HG02884 (cell line): Measurements from ENCODE around the gene IL5RA.

Experiments
- ATAC-seq: cut with Tn5 transposase; IDR thresholded peaks from one replicate; pipeline ENCODE4 v1.9.1; 2021; ENCODE audit warnings: mild to moderate bottlenecking, moderate library complexity; ENCODE audit not compliant: unreplicated experiment

The IL5RA gene, protein sequence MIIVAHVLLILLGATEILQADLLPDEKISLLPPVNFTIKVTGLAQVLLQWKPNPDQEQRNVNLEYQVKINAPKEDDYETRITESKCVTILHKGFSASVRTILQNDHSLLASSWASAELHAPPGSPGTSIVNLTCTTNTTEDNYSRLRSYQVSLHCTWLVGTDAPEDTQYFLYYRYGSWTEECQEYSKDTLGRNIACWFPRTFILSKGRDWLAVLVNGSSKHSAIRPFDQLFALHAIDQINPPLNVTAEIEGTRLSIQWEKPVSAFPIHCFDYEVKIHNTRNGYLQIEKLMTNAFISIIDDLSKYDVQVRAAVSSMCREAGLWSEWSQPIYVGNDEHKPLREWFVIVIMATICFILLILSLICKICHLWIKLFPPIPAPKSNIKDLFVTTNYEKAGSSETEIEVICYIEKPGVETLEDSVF

DNA sequence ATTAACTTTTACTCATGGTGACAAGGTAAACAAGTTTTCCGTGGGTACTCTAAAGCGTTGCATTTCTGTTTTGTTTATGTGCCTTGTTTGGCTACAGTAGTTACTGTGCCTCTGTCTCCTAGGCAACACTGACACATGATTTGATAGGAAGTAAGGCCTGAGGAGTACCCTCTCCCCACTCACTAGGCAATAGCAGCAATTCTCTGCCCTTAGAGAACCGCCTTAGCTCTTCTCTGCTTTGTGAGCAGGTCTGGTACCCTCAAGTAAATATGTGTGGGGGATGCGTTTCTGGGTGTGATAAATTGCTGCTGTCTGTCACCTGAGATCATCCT, at the start of gene IL5RA:
IL5RA (minus strand) TSS at position 76 of the 332 bp plus-strand sequence. CDS start 5,390 bp downstream, outside the sequence.
- ATAC-seq: peak; percentile 44

- no peak for ATAC-seq
These were observed 47.3 kb upstream of the IL5RA start for GRCh38 chr3:3157484-3157883.

GRCh38 chr3:3154879-3155610, 44.9 kb upstream of the IL5RA start:
- ATAC-seq: no peak

DNA sequence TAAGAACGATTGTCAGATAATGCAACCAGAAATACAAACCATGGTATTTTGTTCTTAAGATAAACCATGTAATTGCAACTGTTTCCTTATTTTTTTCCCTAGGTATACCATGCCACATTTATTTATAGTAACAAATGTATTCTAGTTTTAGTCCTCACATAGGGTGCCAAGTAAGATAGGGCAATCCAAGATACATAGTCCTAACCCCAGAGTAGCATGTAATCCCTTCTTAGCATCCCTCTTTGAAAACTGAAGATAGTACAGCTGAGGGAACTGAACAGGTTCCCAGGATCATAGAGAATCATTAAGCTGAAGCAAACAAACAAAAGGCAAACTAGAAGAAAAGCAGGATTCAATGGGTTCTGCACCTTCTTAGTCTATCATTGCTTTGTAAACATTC, 41.3 kb upstream of the IL5RA start:
- no peak for ATAC-seq

DNA sequence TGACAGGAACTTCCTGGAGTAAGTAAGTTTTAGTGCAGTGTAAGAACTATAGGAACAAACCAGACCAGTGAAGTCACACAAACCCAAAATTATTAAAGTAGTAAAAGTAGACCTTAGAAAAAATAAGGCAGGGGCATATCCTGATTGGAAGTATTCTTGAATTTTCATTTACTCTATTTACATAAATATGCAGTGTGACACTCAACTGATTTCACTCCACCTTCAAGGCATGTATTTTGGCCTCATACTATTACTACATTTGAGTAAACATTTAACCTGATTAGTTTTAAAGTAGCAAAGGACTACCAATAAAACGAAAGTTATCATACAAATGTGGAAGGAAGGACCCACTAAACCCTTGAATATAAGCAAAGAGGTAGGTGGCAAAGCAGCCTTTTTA, 39.4 kb upstream of the IL5RA start:
- no peak for ATAC-seq

DNA sequence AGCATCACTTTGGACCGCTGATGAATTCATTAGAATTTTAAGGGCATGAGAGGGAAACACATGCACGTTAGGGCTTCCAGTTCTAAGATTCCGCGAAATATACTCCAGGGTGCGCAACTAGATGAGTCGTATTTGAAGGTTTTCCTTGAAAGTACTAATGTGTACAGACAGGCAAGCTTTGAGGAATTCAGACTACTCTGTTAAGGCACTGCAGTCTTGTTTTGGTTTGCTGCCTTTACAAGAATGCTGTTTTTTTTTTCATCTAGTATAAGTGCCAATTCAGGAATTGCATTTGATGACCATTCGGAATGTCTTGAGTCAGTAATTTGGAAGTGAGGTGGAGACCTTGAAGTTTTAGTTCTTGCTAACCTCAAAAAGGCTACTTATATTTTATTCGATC, 35.7 kb upstream of the IL5RA start:
- no peak for ATAC-seq

DNA sequence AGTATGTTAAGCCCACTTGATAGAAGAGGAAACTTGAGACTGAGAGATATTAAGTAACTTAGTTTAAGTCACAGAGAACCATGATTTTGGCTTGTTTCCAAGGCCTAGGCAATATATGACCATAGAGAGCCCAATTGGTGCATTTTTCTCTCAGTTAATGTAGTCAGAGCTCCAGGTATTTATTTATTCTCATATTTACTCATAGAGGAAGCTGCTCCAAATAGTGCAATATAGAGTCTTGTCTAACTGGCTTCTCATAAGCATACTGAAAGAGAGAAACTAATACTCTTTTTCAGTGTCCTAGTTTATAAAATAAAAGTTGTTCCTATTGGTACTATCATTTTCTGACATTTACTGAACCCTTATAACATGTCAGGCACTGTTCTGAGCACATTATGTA, 31.8 kb upstream of the IL5RA start:
- ATAC-seq: peak; percentile 63

DNA sequence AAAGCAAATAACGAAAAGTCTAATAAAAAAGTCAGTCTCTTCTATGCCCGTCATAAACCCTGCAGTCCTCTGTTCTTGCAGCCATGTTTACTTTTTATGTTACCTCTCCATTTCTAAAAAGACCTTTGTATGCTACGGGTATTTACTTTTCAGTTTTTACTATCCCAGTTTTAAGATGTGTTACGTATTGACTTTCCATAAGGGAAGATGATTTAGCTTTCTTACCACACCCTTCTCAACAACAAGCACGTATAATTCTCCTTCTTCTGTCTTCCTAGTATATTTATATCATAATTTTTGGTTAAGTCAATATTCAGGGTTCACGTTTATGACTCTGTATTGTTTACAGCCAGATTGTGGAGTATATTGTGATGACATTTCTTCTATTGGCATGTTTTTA, 27.4 kb upstream of the IL5RA start:
- ATAC-seq: no peak

DNA sequence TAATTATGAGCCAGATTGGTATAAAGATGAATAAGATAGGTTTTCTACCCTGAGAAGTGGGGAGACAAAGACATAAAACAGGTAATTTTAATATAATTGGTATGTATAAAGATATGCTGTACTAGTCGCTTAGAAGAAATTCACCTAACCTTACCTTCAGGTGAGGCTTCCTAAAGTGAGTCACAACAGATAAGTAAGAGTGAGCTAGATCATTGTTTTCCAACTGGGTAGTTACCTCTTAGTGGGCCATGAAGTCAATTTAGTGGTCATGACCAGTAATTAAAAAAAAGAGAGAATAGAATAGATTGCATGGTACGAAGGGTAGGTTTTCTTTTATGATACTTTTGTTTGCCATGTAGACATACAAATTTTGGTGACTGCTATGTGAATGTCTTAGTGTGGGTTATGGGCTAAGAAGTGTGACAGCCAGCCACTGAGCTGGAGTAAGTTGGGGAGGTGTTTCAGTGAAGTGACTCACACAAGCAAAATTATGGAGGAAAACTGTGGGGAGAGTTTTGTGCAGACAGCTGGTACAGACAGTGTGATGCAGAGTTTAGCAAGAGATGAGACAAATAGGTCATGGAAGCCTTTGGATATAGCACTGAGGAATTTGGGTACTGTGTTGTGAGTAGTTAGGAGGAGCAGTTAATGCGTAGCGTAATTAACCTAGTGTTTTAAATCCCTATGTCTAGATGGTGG, 24.7 kb upstream of the IL5RA start:
- ATAC-seq: no peak

DNA sequence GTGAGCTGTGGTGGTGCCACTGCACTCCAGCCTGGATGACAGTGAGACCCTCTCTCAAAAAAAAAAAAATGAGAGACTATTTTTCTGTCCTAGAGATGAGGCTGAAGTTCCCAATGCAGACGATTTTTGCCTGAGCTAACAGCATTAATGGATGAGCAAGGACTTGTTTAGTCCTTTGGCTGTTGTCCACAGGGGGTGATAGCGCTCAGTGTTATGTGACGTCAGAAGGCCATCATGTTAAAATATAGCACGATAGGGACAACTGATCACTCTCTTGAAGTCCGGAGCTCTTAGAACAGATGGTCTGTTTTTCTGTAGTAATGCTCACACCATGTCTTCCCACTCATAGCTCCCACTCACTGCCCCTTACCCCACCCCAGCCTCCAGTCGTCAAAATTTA, 23.3 kb upstream of the IL5RA start:
- ATAC-seq: no peak

DNA sequence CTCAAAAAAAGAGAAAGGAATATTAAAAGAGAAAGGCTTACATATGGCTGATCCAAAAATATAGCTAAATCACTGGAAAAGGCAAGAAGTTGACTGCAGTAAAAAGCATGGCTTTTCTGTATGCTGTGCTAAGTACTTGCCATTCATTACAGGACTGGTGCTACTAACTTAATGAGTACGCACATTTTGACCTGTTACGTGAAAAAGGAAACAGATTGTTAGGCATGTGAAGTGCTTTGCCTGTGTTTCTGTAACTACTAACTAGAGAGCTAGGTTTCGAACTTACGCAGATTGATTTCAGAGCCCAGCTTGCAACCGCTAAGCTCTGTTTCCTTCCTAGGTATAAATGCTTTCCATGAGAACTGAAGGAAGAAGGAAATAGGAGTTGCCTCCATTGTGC, 19.4 kb upstream of the IL5RA start:
- no peak for ATAC-seq

DNA sequence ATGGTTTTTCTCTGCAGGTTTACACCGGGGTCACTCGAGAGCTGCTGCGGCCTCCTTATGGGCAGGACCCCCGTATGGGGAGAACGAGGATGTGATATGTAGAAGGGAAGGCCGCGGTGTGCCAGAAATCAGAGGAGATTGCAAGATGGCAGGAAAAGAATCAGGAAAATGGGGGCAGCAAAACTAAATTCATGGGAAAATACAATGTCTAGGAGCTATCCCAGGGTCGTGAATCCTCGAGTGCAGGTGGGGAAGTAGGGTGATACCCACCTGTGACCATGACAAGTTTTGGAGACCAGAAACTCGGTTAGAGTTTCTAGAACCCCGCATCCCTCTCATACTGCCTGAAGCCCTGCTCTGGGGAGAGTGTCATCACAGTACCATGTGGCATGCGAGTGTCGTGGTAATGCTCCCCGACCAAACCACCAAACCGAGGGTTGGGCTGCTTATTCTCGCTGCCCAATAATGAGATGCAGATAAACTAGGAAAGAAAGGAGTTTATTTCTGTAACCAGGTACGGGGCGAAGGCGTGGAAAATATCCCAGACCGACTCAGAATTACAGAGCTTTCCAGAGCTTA, 17.3 kb upstream of the IL5RA start:
- no peak for ATAC-seq

DNA sequence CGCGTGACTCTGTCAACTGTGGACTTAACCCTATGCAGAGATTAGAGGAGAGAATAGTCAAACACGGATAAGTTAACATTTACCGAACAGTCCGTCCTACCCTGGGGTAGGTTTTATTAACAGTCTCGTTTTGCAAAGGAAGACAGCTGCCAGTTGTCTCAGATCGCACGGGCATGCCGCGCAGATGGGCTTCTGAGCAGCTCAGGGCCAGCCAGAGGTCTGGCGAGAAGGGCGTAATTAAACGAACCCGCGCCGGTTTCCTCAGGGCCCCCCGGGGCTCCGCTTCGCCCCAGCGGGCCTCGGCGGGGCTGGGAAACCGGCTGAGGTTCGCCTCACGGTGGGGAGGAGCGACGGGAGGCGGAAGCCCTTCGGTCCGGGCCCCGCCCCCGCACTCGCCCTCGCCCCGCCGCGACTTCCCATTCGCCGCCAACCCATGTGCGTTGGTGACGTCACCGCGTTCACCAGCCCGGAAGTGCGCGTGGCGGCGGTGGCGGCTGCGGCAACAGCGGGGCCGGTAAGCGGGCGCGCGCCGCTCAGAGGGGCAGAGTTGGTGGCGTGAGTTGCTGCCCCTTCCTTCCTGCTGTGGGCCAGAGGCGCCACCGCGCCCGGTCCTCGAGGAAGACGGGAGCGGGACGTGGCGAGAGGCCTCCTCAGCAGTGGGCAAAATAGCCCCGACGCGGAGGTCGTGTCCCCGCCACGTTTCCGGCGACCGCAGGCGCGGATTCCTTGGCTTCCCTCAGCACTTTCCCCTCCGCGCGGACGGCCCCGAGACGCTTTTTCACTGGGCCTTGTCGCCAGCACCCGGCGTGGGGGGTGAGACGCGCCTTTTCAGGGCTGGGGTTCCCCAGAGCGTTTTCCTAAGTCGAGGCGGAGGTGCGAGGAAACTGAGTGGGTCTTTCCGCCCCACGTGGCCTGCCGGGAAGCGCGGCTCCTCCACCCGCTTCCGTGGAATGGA, 16.6 kb upstream of the IL5RA start, which contains the start of gene TRNT1:
TRNT1 (plus strand) TSS at position 464 of the 955 bp plus-strand sequence. CDS start 2,101 bp downstream, outside the sequence.
- ATAC-seq: peak; percentile 87

- no peak for ATAC-seq
These were observed 15.8 kb upstream of the IL5RA start for GRCh38 chr3:3125977-3126376.

GRCh38 chr3:3119393-3119851, 9.2 kb upstream of the IL5RA start:
- ATAC-seq: no peak

GRCh38 chr3:3117651-3118050, 7.5 kb upstream of the IL5RA start:
- ATAC-seq: no peak

- ATAC-seq: no peak
These were observed 3.0 kb upstream of the IL5RA start for GRCh38 chr3:3113042-3113709.

- no peak for ATAC-seq
These were observed 681 bp upstream of the IL5RA start for GRCh38 chr3:3110749-3111361.
